ENCODE data around the gene KRTAP12-3. TPM values are rescaled to one million over a fixed set of nuclear protein-coding genes. Genes with fewer than 3 reads are reported as not detected.

The KRTAP12-3 gene
- polyA plus RNA-seq, 1 experiment: not detected

DNA sequence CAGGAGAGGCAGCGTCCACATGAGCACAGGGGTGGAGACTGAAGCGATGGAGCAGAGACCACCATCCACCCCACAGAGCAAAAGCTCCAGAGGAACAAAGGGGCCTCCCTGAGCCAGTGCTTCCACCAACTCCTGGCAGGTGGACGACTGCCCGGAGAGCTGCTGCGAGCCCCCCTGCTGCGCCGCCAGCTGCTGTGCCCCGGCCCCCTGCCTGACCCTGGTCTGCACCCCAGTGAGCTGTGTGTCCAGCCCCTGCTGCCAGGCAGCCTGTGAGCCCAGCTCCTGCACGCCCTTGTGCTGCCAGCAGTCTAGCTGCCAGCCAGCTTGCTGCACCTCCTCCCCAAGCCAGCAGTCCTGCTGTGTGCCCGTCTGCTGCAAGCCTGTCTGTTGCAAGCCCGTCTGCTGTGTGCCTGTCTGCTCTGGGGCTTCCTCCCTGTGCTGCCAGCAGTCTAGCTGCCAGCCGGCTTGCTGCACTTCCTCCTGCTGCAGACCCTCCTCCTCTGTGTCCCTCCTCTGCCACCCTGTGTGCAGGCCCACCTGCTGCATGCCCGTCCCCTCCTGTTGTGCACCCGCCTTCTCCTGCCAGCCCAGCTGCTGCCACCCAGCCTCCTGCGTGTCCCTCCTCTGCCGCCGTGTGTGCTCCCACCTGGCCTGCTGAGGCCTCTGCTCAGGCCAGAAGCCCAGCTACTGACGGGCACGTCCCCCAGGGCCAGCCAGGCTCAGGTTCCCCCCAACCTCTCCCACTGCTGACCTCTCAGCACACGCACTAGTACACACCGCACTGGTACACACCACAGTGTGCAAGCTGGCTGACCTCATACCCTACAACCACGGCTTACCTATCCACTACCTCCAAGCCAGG is 44.6 kb downstream of the KRTAP12-3 start:
- Histone ChIP-seq H3K36me3 (ENCODE audit: control insufficient read depth, insufficient read depth, low read length) (no peaks in the 10 kb centered on the region), H3K27me3 (ENCODE audit: control insufficient read depth, insufficient read depth, low read length) (peaks cover 28% of the 10 kb centered on the region), H3K4me3 (ENCODE audit: low read depth, low read length) (no peak overlapping the region)
- ChIA-PET POLR2A (no interaction called here), CTCF (no interaction called here)
- TF ChIP-seq, protein P1, sequence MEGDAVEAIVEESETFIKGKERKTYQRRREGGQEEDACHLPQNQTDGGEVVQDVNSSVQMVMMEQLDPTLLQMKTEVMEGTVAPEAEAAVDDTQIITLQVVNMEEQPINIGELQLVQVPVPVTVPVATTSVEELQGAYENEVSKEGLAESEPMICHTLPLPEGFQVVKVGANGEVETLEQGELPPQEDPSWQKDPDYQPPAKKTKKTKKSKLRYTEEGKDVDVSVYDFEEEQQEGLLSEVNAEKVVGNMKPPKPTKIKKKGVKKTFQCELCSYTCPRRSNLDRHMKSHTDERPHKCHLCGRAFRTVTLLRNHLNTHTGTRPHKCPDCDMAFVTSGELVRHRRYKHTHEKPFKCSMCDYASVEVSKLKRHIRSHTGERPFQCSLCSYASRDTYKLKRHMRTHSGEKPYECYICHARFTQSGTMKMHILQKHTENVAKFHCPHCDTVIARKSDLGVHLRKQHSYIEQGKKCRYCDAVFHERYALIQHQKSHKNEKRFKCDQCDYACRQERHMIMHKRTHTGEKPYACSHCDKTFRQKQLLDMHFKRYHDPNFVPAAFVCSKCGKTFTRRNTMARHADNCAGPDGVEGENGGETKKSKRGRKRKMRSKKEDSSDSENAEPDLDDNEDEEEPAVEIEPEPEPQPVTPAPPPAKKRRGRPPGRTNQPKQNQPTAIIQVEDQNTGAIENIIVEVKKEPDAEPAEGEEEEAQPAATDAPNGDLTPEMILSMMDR (IDR thresholded peaks at IDR 0.05; ENCODE audit: insufficient read depth, low read depth, low read length): no peak
- DNase-seq (ENCODE audit: low read depth): no peak

DNA sequence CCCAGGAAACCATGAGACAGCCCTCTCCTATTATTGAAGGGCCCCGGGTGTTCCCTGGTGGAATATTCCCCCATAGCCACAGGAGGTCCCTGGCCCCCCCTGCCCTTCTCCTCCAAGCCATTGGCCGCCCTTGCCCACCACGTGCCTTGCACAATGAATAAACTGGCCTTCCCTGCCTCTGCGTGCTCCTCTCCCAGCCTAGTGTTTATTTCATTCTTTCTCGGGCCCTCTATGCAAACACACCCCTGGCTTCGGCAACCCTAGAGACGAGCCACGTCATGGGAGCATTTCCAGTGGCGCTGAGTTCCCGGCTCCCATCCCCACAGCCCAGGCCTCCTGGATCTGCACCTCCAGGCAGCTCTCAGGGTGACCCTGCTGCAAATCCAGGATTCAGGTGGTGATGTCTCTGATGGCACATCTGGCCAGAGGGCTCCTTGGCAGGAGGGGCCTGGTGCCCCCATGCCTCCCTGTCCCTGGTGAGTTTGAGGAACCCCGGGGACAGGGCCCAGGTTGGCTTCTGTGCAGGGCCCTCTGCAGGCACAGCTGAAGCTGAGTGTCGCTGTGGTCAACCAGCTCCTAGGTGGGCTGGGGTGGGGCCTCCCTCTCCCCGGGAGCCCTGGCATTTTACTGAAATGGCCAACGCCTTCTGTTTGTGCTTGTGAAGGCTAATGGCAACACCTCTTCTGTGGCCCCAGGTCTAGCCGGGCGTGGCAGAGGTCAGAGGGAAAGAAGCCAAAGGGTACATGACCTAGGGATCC is 45.4 kb downstream of the KRTAP12-3 start:
- Histone ChIP-seq H3K36me3 (ENCODE audit: control insufficient read depth, insufficient read depth, low read length) (no peaks in the 10 kb centered on the region), H3K4me3 (ENCODE audit: low read depth, low read length) (no peak overlapping the region), H3K27me3 (ENCODE audit: control insufficient read depth, insufficient read depth, low read length) (peaks cover 31% of the 10 kb centered on the region)
- DNase-seq (ENCODE audit: low read depth): no peak
- TF ChIP-seq, protein P1 (IDR thresholded peaks at IDR 0.05; ENCODE audit: insufficient read depth, low read depth, low read length): no peak
- ChIA-PET POLR2A (no interaction called here), CTCF (no interaction called here)

- Histone ChIP-seq H3K36me3 (ENCODE audit: control insufficient read depth, insufficient read depth, low read length) (no peaks in the 10 kb centered on the region), H3K4me3 (ENCODE audit: low read depth, low read length) (no peak overlapping the region), H3K27me3 (ENCODE audit: control insufficient read depth, insufficient read depth, low read length) (peaks cover 39% of the 10 kb centered on the region)
- ChIA-PET CTCF (no interaction called here), POLR2A (no interaction called here)
- TF ChIP-seq, protein P1 (IDR thresholded peaks at IDR 0.05; ENCODE audit: insufficient read depth, low read depth, low read length): no peak
- DNase-seq (ENCODE audit: low read depth): no peak
These were observed 46.3 kb downstream of the KRTAP12-3 start for GRCh38 chr21:44703731-44704635.

DNA sequence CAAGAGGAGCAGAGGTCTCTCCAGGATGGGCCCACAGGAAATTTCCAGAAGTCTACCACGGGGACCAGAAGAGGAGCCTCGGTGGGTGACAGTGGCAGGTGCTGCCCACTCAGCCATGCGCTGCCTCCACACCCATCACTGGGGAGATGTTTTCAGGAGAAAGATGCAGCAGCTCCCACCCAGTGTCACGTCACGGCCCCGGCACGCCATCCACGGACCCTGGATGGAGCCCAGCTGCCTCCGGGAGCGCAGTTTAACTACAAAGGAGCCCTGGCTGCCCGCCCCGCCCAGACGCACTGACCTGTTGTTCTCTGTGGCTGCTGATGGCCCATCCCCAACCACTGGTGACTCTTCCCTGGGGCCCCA is 46.9 kb downstream of the KRTAP12-3 start:
- TF ChIP-seq, protein P1 (IDR thresholded peaks at IDR 0.05; ENCODE audit: insufficient read depth, low read depth, low read length): no peak
- ChIA-PET POLR2A (no interaction called here), CTCF (no interaction called here)
- H3K27me3 ChIP-seq (ENCODE audit: control insufficient read depth, insufficient read depth, low read length): peaks cover 42% of the 10 kb centered on the region
- H3K4me3 ChIP-seq (ENCODE audit: low read depth, low read length): no peak overlapping the region
- H3K36me3 ChIP-seq (ENCODE audit: control insufficient read depth, insufficient read depth, low read length): no peaks in the 10 kb centered on the region
- DNase-seq (ENCODE audit: low read depth): no peak
